Measurements from ENCODE around the gene SCML2.

The SCML2 gene

DNA sequence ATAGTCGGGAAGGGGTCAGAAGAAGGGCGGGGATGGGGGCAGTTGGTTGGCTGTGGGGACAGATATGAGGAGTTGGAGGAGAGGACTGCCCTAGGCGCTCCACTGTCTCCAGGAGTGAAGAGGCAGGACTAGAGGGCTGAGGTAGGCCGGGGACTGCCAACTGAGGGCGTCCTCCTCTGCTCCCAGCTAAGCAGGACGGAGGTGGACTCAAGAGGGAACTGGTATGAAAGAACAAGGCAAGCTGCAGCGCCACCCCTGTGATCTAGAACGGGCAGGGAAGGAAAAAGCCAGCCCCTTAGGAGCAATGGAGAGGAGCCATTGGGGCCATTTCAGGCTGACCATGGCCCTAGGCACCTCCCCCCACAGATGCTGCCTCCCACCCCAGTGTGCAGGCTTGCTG, 147.8 kb downstream of the SCML2 start:
- TF ChIP-seq, protein P1, sequence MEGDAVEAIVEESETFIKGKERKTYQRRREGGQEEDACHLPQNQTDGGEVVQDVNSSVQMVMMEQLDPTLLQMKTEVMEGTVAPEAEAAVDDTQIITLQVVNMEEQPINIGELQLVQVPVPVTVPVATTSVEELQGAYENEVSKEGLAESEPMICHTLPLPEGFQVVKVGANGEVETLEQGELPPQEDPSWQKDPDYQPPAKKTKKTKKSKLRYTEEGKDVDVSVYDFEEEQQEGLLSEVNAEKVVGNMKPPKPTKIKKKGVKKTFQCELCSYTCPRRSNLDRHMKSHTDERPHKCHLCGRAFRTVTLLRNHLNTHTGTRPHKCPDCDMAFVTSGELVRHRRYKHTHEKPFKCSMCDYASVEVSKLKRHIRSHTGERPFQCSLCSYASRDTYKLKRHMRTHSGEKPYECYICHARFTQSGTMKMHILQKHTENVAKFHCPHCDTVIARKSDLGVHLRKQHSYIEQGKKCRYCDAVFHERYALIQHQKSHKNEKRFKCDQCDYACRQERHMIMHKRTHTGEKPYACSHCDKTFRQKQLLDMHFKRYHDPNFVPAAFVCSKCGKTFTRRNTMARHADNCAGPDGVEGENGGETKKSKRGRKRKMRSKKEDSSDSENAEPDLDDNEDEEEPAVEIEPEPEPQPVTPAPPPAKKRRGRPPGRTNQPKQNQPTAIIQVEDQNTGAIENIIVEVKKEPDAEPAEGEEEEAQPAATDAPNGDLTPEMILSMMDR (IDR thresholded peaks at IDR 0.05; ENCODE audit: low read depth, low read length), result no peak
- TF ChIP-seq POLR2A (IDR thresholded peaks at IDR 0.05; ENCODE audit: extremely low read depth, insufficient read length) (no peak), MYC (IDR thresholded peaks at IDR 0.05; ENCODE audit: low read depth, low read length) (no peak)
- TF ChIP-seq, protein P2, sequence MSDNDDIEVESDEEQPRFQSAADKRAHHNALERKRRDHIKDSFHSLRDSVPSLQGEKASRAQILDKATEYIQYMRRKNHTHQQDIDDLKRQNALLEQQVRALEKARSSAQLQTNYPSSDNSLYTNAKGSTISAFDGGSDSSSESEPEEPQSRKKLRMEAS (IDR thresholded peaks at IDR 0.05; ENCODE audit: low read depth, low read length), result no peak
- no peak overlapping the region for H3K4me3 ChIP-seq (ENCODE audit: low read depth, low read length)
- no peak for DNase-seq (ENCODE audit: low read depth)

DNA sequence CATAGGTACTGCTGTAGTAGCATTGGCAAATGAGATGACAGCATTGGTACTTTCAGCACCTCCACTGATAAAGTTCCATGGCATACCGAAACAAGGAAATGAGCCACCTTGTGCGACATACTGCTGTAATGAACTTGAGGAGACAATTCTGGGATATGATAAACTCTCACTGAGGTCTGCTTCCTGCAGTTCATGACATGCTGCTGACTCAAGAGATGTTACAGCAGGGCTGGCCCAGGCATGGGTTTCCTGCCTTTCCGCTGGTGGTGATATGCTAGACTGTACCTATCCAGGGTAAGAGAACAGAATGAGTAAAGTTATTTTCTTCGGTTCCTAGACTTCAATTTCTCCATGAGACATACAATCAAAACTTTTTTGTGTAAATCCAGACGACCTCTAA, 150.9 kb downstream of the SCML2 start:
- H3K4me3 ChIP-seq (ENCODE audit: low read depth, low read length), result no peak overlapping the region
- no peak for DNase-seq (ENCODE audit: low read depth)
- TF ChIP-seq, protein P1 (IDR thresholded peaks at IDR 0.05; ENCODE audit: low read depth, low read length), result no peak
- TF ChIP-seq, protein P2 (IDR thresholded peaks at IDR 0.05; ENCODE audit: low read depth, low read length), result no peak
- no peak for TF ChIP-seq POLR2A (IDR thresholded peaks at IDR 0.05; ENCODE audit: extremely low read depth, insufficient read length)
- TF ChIP-seq MYC (IDR thresholded peaks at IDR 0.05; ENCODE audit: low read depth, low read length), result no peak

DNA sequence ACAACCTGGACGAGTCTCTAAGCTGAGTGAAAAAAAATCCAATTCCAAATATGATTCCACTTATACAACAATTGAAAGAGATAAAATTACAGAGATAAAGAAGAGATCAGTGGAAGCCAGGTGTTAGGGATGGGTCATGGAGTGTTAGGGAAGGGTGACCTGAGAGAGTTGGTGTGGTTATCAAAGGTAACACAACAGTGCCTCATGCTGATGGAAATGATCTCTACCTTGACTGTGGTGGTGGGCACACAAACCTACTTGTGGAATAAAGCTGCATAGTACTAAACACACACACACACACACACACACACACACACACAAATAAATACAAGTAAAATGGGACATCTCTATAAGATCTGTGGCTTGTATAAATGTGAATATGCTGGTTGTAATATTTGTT, 159.8 kb downstream of the SCML2 start:
- H3K4me3 ChIP-seq (ENCODE audit: low read depth, low read length), result no peak overlapping the region
- TF ChIP-seq, protein P2 (IDR thresholded peaks at IDR 0.05; ENCODE audit: low read depth, low read length), result no peak
- TF ChIP-seq, protein P1 (IDR thresholded peaks at IDR 0.05; ENCODE audit: low read depth, low read length), result no peak
- TF ChIP-seq POLR2A (IDR thresholded peaks at IDR 0.05; ENCODE audit: extremely low read depth, insufficient read length) (no peak), MYC (IDR thresholded peaks at IDR 0.05; ENCODE audit: low read depth, low read length) (no peak)
- DNase-seq (ENCODE audit: low read depth), result no peak
